Right kidney (tissue), 1 donor: Measurements from ENCODE around the gene MAPK8IP3.
"Not testable (repeated sequence)": the region's sequence is repeated elsewhere in the genome, so short reads cannot be mapped to it uniquely, and the experiment has no call there.

Experiments used
- DNase-seq: peaks from one replicate; pipeline ENCODE4 v3.0.0-alpha.2; 2016

Gene MAPK8IP3

GRCh38 chr16:1708768-1709180, 2.8 kb downstream of the MAPK8IP3 start:
- no peak for DNase-seq

- no peak for DNase-seq
These were observed 3.4 kb downstream of the MAPK8IP3 start for GRCh38 chr16:1709356-1709755.

DNA sequence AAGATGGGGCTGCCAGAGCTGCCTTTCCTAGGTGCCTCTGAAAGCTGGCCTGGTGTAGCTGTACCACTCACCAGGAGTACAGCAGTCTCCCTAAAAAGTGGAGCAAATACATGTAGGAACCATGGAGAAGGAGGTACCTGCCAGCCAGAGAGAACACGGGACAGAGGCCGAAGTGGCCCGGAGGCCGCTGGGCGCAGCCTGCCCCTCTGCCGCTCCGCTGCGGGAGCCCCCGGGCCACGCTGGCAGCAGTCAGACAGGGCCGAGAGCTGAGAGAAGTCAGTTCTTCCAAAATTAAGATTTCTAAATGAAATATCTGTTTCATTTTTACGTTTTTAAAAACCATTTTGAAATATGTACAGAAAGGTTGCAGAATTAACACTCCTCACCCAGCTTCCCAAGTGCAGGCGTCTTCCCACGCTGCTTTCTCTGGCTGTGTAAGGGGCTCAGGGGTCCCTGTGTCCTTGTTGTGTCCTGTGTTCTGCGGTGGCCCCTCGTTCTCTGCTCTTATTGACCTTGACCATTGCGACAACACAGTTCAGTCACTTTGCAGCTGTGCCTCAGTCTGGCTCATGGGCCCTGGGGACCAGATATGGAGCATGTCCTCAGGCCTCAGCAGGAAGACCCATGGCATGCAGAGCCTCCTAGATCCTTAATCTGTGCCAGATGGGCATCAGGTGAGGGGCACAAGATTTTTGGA, 5.0 kb downstream of the MAPK8IP3 start:
- no peak for DNase-seq

GRCh38 chr16:1712791-1713261, 6.8 kb downstream of the MAPK8IP3 start:
- no peak for DNase-seq

DNA sequence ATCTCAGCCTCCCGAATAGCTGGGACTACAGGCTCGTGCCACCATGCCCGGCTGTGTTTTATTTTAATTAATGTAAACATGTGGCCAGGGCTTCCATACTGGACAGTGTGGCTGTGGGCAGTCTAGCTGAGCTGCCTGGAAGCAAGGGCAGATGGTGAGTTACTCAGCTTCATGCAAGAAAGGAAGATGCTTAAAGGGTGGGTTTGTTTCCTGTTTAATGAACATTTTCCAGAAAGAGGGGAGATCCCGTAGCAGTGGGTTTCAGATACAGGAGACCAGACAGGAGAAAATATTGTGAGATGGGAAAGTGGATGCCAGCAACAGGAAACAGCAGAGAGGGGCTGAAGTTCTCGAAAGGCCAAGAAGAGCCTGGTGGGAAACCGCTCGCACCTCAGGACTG, 7.3 kb downstream of the MAPK8IP3 start:
- no peak for DNase-seq

GRCh38 chr16:1713933-1714332, 7.9 kb downstream of the MAPK8IP3 start:
- peak; percentile 31 for DNase-seq

GRCh38 chr16:1715220-1715619, 9.2 kb downstream of the MAPK8IP3 start:
- DNase-seq: no peak

- not testable (repeated sequence) for DNase-seq
These were observed 12.2 kb downstream of the MAPK8IP3 start for GRCh38 chr16:1718236-1718635.

DNA sequence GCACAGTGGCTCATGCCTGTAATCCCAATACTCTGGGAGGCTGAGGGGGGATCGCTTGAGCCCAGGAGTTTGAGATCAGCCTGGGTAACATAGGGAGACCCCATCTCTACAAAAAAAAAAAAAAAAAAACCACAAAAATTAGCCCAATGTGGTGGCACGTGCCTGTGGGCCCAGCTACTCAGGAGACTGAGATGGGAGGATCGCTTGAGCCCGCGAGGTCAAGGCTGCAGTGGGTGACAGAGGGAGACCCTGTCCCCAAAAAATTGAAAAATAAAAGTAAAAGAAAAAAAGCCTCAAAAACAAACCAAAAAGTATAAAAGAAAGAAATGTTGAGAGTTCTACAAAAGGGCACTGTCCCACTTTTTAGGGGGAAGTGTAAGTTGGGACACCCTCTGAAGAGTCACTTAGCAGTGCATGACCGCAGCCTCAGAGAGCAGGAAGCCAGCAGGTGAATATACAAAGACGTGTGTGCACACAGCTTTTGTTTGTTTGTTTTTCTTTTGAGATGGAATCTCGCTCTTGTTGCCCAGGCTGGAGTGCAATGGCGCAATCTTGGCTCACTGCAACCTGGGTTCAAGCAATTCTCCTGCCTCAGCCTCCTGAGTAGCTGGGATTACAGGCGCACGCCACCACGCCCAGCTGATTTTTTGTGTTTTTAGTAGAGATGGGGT, 13.7 kb downstream of the MAPK8IP3 start:
- not testable (repeated sequence) for DNase-seq

DNA sequence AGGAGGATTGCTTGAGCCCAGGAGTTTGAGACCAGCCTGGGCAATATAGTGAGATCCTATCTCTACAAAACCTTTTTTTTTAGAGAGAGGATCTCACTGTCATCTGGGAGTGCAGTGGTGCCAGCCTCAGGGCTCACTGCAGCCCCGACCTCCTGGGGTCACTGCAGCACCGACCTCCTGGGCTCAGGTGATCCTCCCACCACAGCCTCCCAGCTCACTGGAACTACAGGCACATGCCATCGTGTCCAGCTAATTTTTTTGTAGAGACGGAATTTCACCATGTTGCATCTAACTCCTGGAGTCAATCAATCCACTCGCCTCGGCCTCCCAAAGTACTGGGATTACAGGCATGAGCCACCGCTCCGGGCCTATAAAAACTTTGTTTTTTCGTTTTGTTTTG, 15.4 kb downstream of the MAPK8IP3 start:
- no peak for DNase-seq

DNA sequence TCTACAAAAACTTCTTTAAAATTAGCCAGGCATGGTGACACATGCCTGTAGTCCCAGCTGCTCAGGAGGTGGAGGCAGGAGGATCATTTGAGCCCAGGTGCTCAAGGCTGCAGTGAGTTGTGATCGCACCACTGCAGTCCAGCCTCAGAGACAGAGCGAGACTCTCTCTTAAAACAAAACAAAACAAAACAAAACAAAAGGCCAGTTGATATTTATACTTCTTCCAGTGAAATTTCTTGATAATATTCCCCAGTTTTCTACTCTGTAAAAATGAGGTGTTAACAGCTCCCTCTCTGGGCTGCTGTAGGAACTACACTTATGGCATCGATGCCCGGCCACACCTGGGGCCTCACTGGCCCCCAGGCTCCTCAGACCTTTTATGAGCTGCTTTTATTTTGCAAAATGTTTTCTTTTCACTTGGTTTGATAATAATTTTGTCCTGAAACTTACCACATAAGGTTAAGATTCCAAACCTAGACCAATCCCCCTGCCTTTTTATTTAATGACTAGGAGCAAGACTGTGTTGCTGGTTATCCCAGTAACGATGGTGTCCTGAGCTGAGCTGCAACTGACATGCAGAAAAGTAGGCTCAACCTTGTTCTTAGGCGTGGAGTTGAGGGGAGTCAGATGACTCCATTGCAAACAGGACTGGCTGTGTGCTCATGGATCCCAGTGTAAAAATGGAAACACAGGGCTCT, 17.6 kb downstream of the MAPK8IP3 start:
- DNase-seq: peak; percentile 42

- DNase-seq: no peak
These were observed 18.5 kb downstream of the MAPK8IP3 start for GRCh38 chr16:1724491-1724890.

GRCh38 chr16:1726661-1727502, 20.9 kb downstream of the MAPK8IP3 start:
- DNase-seq: no peak

GRCh38 chr16:1727651-1728624, 21.9 kb downstream of the MAPK8IP3 start:
- DNase-seq: no peak

DNA sequence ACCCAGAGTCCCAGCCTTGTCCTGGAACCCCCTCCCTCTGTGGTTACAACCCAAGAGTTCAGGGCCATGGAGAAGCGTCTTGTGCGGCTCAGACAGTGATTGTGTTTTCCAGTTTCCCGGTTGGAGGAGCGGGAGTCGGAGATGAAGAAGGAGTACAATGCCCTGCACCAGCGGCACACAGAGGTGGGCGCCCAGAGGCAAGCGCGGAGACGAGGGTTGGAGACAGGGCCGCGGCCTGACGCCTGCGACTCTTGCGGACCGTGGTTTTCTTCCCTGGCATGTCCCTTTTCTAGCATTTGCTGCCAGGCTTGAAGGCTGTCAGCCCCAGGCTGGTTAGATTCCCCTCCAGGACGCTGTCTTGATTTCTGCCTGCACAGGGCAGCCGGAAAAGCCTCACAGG, 23.0 kb downstream of the MAPK8IP3 start:
- DNase-seq: no peak

DNA sequence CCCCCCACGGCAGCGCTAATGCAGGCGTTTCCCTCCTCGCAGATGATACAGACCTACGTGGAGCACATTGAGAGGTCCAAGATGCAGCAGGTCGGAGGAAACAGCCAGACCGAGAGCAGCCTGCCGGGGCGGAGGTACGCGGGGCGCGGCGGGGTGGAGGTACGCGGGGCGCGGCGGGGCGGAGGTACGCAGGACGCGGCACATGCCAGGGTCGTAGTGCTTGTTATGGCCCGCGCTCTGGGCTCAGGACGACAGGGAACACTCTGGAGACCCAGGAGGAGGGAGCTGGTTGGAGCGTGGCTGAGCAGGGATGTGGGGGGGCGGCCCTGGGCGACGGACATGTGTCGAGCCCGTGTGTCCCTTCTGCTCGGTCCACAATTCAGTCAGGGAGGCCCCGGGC, 23.4 kb downstream of the MAPK8IP3 start:
- no peak for DNase-seq

DNA sequence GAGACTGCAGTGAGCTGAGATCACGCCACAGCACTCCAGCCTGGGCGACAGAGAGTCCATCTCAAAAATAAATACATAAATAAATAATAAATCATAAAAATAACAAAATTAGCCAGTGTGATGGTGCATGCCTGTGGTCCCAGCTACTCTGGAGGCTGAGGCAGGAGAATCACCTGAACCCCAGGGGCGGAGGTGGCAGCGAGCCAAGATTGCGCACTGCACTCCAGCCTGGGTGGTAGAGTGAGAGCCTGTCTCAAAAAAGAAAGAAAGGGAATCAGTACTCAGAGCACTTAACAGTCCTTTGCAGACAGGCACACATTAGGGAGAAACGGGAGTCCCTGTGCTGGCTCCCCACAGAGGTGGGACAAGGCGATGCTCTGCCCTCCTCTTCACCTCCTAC, 25.1 kb downstream of the MAPK8IP3 start:
- no peak for DNase-seq

GRCh38 chr16:1731603-1732002, 25.6 kb downstream of the MAPK8IP3 start:
- DNase-seq: no peak

DNA sequence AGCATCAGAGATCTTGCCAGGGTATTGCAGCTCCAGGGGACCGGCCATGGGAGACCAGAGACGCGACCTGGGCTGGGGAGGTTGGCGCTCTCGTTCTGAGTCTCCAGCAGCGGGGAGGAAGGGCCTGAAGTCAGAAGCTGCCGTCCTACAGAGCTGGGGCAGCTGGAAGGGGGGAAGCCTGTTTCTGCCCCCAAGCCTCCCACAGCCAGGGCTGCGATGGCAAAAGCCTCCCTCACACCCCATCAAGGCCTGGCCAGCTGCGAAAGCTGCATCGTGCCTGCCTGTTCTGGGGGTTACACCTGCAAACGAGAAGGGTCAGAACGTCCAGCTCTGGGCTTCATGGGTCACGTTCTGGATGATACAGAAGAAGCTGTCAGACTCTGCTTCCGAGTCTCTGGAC, 26.1 kb downstream of the MAPK8IP3 start:
- DNase-seq: no peak

- not testable (repeated sequence) for DNase-seq
These were observed 26.6 kb downstream of the MAPK8IP3 start for GRCh38 chr16:1732551-1732987.

DNA sequence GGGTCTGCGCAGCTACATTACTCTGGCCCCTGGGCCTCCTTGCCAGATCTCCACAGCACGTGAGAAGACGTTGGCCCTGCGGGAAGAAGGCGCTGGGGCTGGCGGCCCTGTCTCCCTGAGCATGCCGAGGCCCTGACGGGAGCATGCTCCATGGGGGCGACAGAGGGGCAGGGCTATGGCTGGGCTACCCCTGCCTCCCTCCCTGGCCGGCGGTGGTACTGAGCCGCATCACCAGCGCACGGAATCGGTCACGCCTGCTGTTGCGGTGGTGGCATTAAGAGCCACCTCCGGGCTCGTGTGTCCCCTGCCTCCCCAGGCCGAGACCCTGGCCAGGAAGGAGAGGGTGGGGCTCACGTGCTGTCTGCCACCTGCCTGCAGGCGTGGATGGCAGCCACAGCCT, 28.1 kb downstream of the MAPK8IP3 start:
- DNase-seq: no peak
